ENCODE data around the gene LSM6.

LSM6 gene

DNA sequence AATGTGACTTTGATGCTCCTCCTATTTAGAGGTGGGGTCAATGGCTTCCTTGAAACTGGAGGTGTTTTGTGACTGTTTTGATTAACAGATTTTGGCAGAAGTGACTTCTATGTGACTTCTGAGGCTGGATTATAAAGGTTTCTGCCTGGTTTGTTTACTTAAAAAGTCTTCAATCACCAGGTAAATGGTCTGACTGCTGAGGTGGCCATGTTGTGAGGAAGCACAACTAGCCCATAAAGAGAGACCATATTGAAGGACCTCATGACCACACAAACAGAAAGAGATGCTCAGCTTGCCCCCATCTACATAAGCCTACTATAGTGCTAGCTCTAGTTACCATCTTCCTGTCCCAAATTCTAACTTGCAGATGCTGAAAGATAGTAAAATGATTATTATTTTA is 14.3 kb upstream of the LSM6 start:
- Histone ChIP-seq H3K36me3 (ENCODE audit: insufficient read depth, low read length) (no peaks in the 10 kb centered on the region), H4K20me1 (ENCODE audit: insufficient read depth, low read length) (no peaks in the 10 kb centered on the region), H3K4me1 (ENCODE audit: insufficient read depth, low read length, severe bottlenecking) (no peaks in the 10 kb centered on the region), H2AFZ (ENCODE audit: low read length) (no peak overlapping the region), H3K4me2 (ENCODE audit: low read length) (no peak overlapping the region), H3K9me2 (ENCODE audit: low read depth, low read length) (no peaks in the 10 kb centered on the region), H3K79me2 (ENCODE audit: insufficient read depth, low read length) (no peaks in the 10 kb centered on the region), H3K27ac (ENCODE audit: low read depth, low read length, poor library complexity, severe bottlenecking) (no peak overlapping the region), H3K27me3 (ENCODE audit: insufficient read depth, low read length) (no peaks in the 10 kb centered on the region), H3K4me3 (ENCODE audit: low read depth, low read length, poor library complexity, severe bottlenecking) (no peak overlapping the region), H3F3A (ENCODE audit: insufficient read depth, low read length) (no peaks in the 10 kb centered on the region), H3K9me3 (ENCODE audit: low read length) (no peaks in the 10 kb centered on the region), H3K9ac (ENCODE audit: low read length) (no peak overlapping the region)
- no peak for TF ChIP-seq EZH2 (IDR thresholded peaks at IDR 0.05; ENCODE audit: borderline replicate concordance, low read length)
- TF ChIP-seq, protein P1, sequence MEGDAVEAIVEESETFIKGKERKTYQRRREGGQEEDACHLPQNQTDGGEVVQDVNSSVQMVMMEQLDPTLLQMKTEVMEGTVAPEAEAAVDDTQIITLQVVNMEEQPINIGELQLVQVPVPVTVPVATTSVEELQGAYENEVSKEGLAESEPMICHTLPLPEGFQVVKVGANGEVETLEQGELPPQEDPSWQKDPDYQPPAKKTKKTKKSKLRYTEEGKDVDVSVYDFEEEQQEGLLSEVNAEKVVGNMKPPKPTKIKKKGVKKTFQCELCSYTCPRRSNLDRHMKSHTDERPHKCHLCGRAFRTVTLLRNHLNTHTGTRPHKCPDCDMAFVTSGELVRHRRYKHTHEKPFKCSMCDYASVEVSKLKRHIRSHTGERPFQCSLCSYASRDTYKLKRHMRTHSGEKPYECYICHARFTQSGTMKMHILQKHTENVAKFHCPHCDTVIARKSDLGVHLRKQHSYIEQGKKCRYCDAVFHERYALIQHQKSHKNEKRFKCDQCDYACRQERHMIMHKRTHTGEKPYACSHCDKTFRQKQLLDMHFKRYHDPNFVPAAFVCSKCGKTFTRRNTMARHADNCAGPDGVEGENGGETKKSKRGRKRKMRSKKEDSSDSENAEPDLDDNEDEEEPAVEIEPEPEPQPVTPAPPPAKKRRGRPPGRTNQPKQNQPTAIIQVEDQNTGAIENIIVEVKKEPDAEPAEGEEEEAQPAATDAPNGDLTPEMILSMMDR (IDR thresholded peaks at IDR 0.05; ENCODE audit: low read length) = no peak

DNA sequence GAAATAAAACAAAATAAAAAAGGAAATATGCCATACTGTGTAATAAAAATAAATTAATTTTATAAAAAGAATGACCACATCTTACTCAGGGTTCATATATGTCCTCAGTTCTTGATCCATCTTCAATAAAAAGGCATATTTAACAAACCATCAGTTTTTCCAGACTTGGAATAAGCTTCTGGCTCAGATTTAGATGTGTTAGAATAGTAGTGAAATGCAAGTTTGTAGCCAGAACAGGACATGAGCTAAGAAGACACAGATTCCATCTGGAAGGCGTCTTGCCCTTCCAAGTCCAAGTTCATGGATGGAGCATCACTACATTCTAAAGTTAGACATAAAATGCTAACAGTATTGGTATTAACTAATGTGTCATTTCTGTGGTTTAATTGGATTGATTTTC is 10.3 kb upstream of the LSM6 start:
- no peaks in the 10 kb centered on the region for H3K4me1 ChIP-seq (ENCODE audit: insufficient read depth, low read length, severe bottlenecking)
- H3K36me3 ChIP-seq (ENCODE audit: insufficient read depth, low read length) = no peaks in the 10 kb centered on the region
- no peaks in the 10 kb centered on the region for H3F3A ChIP-seq (ENCODE audit: insufficient read depth, low read length)
- H2AFZ ChIP-seq (ENCODE audit: low read length) = no peak overlapping the region
- H3K27ac ChIP-seq (ENCODE audit: low read depth, low read length, poor library complexity, severe bottlenecking) = no peak overlapping the region
- H3K27me3 ChIP-seq (ENCODE audit: insufficient read depth, low read length) = no peaks in the 10 kb centered on the region
- H3K4me3 ChIP-seq (ENCODE audit: low read depth, low read length, poor library complexity, severe bottlenecking) = no peak overlapping the region
- H3K9me3 ChIP-seq (ENCODE audit: low read length) = no peaks in the 10 kb centered on the region
- H3K9me2 ChIP-seq (ENCODE audit: low read depth, low read length) = no peaks in the 10 kb centered on the region
- H3K79me2 ChIP-seq (ENCODE audit: insufficient read depth, low read length) = no peaks in the 10 kb centered on the region
- H4K20me1 ChIP-seq (ENCODE audit: insufficient read depth, low read length) = no peaks in the 10 kb centered on the region
- TF ChIP-seq EZH2 (IDR thresholded peaks at IDR 0.05; ENCODE audit: borderline replicate concordance, low read length) = no peak
- TF ChIP-seq, protein P1 (IDR thresholded peaks at IDR 0.05; ENCODE audit: low read length) = no peak
- H3K9ac ChIP-seq (ENCODE audit: low read length) = no peak overlapping the region
- no peak overlapping the region for H3K4me2 ChIP-seq (ENCODE audit: low read length)

DNA sequence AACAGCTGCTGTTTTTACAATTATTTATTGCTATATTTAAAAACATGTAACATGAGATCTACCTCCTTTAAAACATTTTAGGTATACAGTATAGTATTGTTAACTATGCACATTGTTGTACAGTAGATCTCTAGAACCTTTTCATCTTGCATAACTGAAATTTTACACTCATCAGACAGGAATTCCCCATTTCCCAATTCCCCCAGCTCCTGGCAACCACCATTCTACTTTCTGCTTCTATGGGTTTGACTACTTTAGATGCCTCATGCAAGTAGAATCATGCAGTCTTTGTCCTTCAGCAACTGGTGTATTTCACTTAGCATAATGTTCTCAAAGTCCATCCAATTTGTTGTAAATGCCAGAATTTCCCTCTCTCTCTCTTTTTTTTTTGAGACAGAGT is 9.7 kb upstream of the LSM6 start:
- no peaks in the 10 kb centered on the region for H3F3A ChIP-seq (ENCODE audit: insufficient read depth, low read length)

More for the DNA sequence above, 9.7 kb upstream of the LSM6 start:
- H3K79me2 ChIP-seq (ENCODE audit: insufficient read depth, low read length) = no peaks in the 10 kb centered on the region
- H3K4me2 ChIP-seq (ENCODE audit: low read length) = no peak overlapping the region
- no peaks in the 10 kb centered on the region for H3K4me1 ChIP-seq (ENCODE audit: insufficient read depth, low read length, severe bottlenecking)
- no peaks in the 10 kb centered on the region for H4K20me1 ChIP-seq (ENCODE audit: insufficient read depth, low read length)
- H3K9me3 ChIP-seq (ENCODE audit: low read length) = no peaks in the 10 kb centered on the region
- no peak overlapping the region for H3K27ac ChIP-seq (ENCODE audit: low read depth, low read length, poor library complexity, severe bottlenecking)
- TF ChIP-seq, protein P1 (IDR thresholded peaks at IDR 0.05; ENCODE audit: low read length) = no peak
- no peak for TF ChIP-seq EZH2 (IDR thresholded peaks at IDR 0.05; ENCODE audit: borderline replicate concordance, low read length)
- no peak overlapping the region for H2AFZ ChIP-seq (ENCODE audit: low read length)
- no peaks in the 10 kb centered on the region for H3K36me3 ChIP-seq (ENCODE audit: insufficient read depth, low read length)
- H3K9me2 ChIP-seq (ENCODE audit: low read depth, low read length) = no peaks in the 10 kb centered on the region
- no peak overlapping the region for H3K4me3 ChIP-seq (ENCODE audit: low read depth, low read length, poor library complexity, severe bottlenecking)
- no peak overlapping the region for H3K9ac ChIP-seq (ENCODE audit: low read length)
- H3K27me3 ChIP-seq (ENCODE audit: insufficient read depth, low read length) = no peaks in the 10 kb centered on the region
